ENCODE data around the gene PPIP5K2.

Gene PPIP5K2

DNA sequence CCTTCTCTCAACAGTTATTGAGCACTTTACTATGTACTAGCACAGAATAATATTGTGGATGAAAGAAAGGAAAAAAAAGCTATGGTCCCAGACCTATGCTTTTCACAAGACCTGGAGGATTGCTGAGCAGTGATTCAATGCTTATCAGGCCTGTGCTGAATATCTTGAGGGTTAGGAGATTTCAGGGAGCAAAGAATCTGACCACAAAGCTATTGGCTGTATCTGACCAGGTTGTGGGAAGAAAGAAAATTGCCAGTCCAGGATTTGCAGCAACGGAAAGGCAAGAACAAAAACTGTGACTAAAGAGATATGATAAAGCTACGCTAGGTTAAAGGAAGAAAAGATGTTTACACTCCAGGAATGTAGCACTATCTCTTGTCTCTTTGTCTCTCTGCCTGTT is 123.6 kb downstream of the PPIP5K2 start:
- Histone ChIP-seq H3K18ac (ENCODE audit: low read depth in 1 of 2, low read length in 2 of 2) (no peak overlapping the region), H2BK15ac (ENCODE audit: low read depth, poor library complexity, severe bottlenecking) (no peak overlapping the region), H2AFZ (ENCODE audit: low read depth, low read length) (no peak overlapping the region), H4K91ac (ENCODE audit: low read length) (no peak overlapping the region), H3K27ac (ENCODE audit: low read length, poor library complexity, severe bottlenecking) (no peak overlapping the region), H4K8ac (ENCODE audit: low read length) (no peak overlapping the region), H3K23ac (ENCODE audit: low read length in 2 of 2) (no peak overlapping the region), H3K79me1 (replicated peaks; ENCODE audit: low read length, poor library complexity, severe bottlenecking) (no peaks in the 10 kb centered on the region), H3K27me3 (ENCODE audit: control insufficient read depth in 1 of 2, insufficient read depth in 1 of 2, low read length in 2 of 2) (no peaks in the 10 kb centered on the region), H3K4me2 (ENCODE audit: low read length, poor library complexity, severe bottlenecking) (no peak overlapping the region), H3K4me1 (ENCODE audit: control insufficient read depth, insufficient read depth, low read depth, low read length) (no peaks in the 10 kb centered on the region), H3K14ac (ENCODE audit: low read length in 2 of 2) (no peak overlapping the region), H3K4ac (ENCODE audit: low read depth in 1 of 2, low read length in 2 of 2) (no peak overlapping the region), H2BK12ac (ENCODE audit: low read length in 2 of 2) (no peak overlapping the region), H2BK120ac (ENCODE audit: low read depth, low read length) (no peak overlapping the region), H3K36me3 (ENCODE audit: control insufficient read depth in 1 of 2, insufficient read depth in 2 of 2, low read depth in 1 of 2, low read length in 2 of 2) (no peaks in the 10 kb centered on the region), H3K9ac (ENCODE audit: low read length) (no peak overlapping the region), H3K4me3 (ENCODE audit: insufficient read depth in 1 of 2, low read depth in 1 of 2, low read length in 2 of 2) (no peak overlapping the region), H2AK5ac (ENCODE audit: low read length, severe bottlenecking) (no peak overlapping the region), H2BK5ac (ENCODE audit: low read depth, low read length, poor library complexity, severe bottlenecking) (no peak overlapping the region), H3K9me3 (ENCODE audit: control insufficient read depth, low read length) (peaks cover 8% of the 10 kb centered on the region)
- DNase-seq = no peak
- WGBS = 73% methylated on average over 2 of the region's 2 CpGs

DNA sequence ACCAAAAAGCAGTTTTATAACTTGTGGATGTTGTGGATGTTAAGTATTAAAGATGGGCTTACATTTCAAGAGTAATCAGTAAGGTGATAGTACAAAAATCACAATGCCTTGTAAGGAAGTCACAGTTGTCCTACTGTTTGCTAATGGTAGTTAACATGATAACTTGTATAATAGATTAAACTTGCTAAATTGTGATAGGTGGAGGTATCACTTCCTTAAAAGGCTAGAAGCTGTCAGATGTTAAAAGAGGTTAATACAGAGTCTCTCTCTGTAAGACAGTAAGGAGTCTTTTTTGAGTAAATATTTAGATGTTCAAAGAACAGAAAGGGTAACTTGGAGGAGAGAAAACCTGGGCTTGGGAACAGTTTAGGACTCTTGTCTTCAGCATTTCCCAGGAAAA is 124.3 kb downstream of the PPIP5K2 start:
- Histone ChIP-seq H2BK120ac (ENCODE audit: low read depth, low read length) (no peak overlapping the region), H3K23ac (ENCODE audit: low read length in 2 of 2) (no peak overlapping the region), H3K9ac (ENCODE audit: low read length) (no peak overlapping the region)

DNA sequence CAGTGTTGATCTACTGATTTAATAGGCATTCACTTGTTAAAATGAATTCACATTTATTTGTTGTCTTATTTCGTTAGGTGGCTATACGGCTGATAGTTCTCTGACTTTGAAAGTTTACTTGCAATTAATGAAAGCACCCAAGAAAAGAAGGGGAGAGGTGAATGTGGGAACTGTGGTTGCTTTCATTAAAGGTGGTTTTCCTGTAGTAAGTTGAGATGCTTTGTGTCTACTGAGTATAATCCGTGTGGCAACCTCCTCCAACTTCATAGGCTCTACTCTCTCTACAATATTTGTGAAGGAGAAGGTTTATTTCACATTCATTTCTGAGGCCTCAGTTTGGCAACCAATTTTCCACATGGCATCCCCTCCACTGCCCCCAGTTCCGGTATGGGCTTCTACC is 125.7 kb downstream of the PPIP5K2 start:
- Histone ChIP-seq H3K9me3 (ENCODE audit: control insufficient read depth, low read length) (peaks cover 3% of the 10 kb centered on the region), H3K4me1 (ENCODE audit: control insufficient read depth, insufficient read depth, low read depth, low read length) (no peaks in the 10 kb centered on the region), H2BK120ac (ENCODE audit: low read depth, low read length) (no peak overlapping the region), H3K4ac (ENCODE audit: low read depth in 1 of 2, low read length in 2 of 2) (no peak overlapping the region), H3K27ac (ENCODE audit: low read length, poor library complexity, severe bottlenecking) (no peak overlapping the region), H2BK5ac (ENCODE audit: low read depth, low read length, poor library complexity, severe bottlenecking) (no peak overlapping the region), H3K79me1 (replicated peaks; ENCODE audit: low read length, poor library complexity, severe bottlenecking) (no peaks in the 10 kb centered on the region), H2AK5ac (ENCODE audit: low read length, severe bottlenecking) (no peak overlapping the region), H3K4me3 (ENCODE audit: insufficient read depth in 1 of 2, low read depth in 1 of 2, low read length in 2 of 2) (no peak overlapping the region), H3K23ac (ENCODE audit: low read length in 2 of 2) (no peak overlapping the region), H3K27me3 (ENCODE audit: control insufficient read depth in 1 of 2, insufficient read depth in 1 of 2, low read length in 2 of 2) (no peaks in the 10 kb centered on the region), H2BK15ac (ENCODE audit: low read depth, poor library complexity, severe bottlenecking) (no peak overlapping the region), H3K4me2 (ENCODE audit: low read length, poor library complexity, severe bottlenecking) (no peak overlapping the region), H3K14ac (ENCODE audit: low read length in 2 of 2) (no peak overlapping the region), H2BK12ac (ENCODE audit: low read length in 2 of 2) (no peak overlapping the region), H4K91ac (ENCODE audit: low read length) (no peak overlapping the region), H3K9ac (ENCODE audit: low read length) (no peak overlapping the region), H3K36me3 (ENCODE audit: control insufficient read depth in 1 of 2, insufficient read depth in 2 of 2, low read depth in 1 of 2, low read length in 2 of 2) (no peaks in the 10 kb centered on the region), H3K18ac (ENCODE audit: low read depth in 1 of 2, low read length in 2 of 2) (no peak overlapping the region), H4K8ac (ENCODE audit: low read length) (no peak overlapping the region), H2AFZ (ENCODE audit: low read depth, low read length) (no peak overlapping the region)
- no peak for DNase-seq
- 99% methylated on average over 3 of the region's 4 CpGs for WGBS

More for the DNA sequence above, 124.3 kb downstream of the PPIP5K2 start:
- Histone ChIP-seq H2BK12ac (ENCODE audit: low read length in 2 of 2) (no peak overlapping the region), H3K4me3 (ENCODE audit: insufficient read depth in 1 of 2, low read depth in 1 of 2, low read length in 2 of 2) (no peak overlapping the region), H3K4me2 (ENCODE audit: low read length, poor library complexity, severe bottlenecking) (no peak overlapping the region), H3K27me3 (ENCODE audit: control insufficient read depth in 1 of 2, insufficient read depth in 1 of 2, low read length in 2 of 2) (no peaks in the 10 kb centered on the region), H2AK5ac (ENCODE audit: low read length, severe bottlenecking) (no peak overlapping the region), H2BK15ac (ENCODE audit: low read depth, poor library complexity, severe bottlenecking) (no peak overlapping the region), H3K14ac (ENCODE audit: low read length in 2 of 2) (no peak overlapping the region), H2BK5ac (ENCODE audit: low read depth, low read length, poor library complexity, severe bottlenecking) (no peak overlapping the region), H4K8ac (ENCODE audit: low read length) (no peak overlapping the region), H3K79me1 (replicated peaks; ENCODE audit: low read length, poor library complexity, severe bottlenecking) (no peaks in the 10 kb centered on the region), H3K9me3 (ENCODE audit: control insufficient read depth, low read length) (peaks cover 3% of the 10 kb centered on the region), H3K4ac (ENCODE audit: low read depth in 1 of 2, low read length in 2 of 2) (no peak overlapping the region), H3K4me1 (ENCODE audit: control insufficient read depth, insufficient read depth, low read depth, low read length) (no peaks in the 10 kb centered on the region), H4K91ac (ENCODE audit: low read length) (no peak overlapping the region), H2AFZ (ENCODE audit: low read depth, low read length) (no peak overlapping the region), H3K27ac (ENCODE audit: low read length, poor library complexity, severe bottlenecking) (no peak overlapping the region), H3K18ac (ENCODE audit: low read depth in 1 of 2, low read length in 2 of 2) (no peak overlapping the region), H3K36me3 (ENCODE audit: control insufficient read depth in 1 of 2, insufficient read depth in 2 of 2, low read depth in 1 of 2, low read length in 2 of 2) (no peaks in the 10 kb centered on the region)
- no peak for DNase-seq

DNA sequence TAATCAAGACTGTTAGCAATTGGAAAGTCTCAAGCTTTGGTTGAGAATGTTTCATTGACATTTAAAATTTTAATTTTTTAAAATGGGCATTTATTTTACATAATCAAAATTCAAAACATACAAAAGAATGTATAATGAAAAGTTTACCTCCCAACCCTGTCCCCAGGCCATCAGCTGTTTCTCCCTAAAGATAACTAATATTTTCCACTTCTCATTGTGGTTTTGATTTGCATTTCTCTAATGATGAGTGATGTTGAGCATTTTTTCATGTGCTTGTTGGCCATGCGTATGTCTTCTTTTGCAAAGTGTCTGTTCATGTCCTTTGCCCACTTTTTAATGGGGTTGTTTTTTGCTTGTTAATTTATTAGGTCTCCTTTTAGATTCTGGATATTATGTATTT is 127.0 kb downstream of the PPIP5K2 start:
- H4K91ac ChIP-seq (ENCODE audit: low read length) = no peak overlapping the region
- H3K4me1 ChIP-seq (ENCODE audit: control insufficient read depth, insufficient read depth, low read depth, low read length) = no peaks in the 10 kb centered on the region
- no peak overlapping the region for H3K4ac ChIP-seq (ENCODE audit: low read depth in 1 of 2, low read length in 2 of 2)
- no peak for DNase-seq
- no peak overlapping the region for H3K4me2 ChIP-seq (ENCODE audit: low read length, poor library complexity, severe bottlenecking)
- H3K27me3 ChIP-seq (ENCODE audit: control insufficient read depth in 1 of 2, insufficient read depth in 1 of 2, low read length in 2 of 2) = no peaks in the 10 kb centered on the region
- H2BK5ac ChIP-seq (ENCODE audit: low read depth, low read length, poor library complexity, severe bottlenecking) = no peak overlapping the region
- no peak overlapping the region for H3K18ac ChIP-seq (ENCODE audit: low read depth in 1 of 2, low read length in 2 of 2)
- H3K27ac ChIP-seq (ENCODE audit: low read length, poor library complexity, severe bottlenecking) = no peak overlapping the region
- H2AFZ ChIP-seq (ENCODE audit: low read depth, low read length) = no peak overlapping the region
- H2AK5ac ChIP-seq (ENCODE audit: low read length, severe bottlenecking) = no peak overlapping the region
- H3K9me3 ChIP-seq (ENCODE audit: control insufficient read depth, low read length) = peaks cover 1% of the 10 kb centered on the region
- H2BK15ac ChIP-seq (ENCODE audit: low read depth, poor library complexity, severe bottlenecking) = no peak overlapping the region
- no peak overlapping the region for H2BK120ac ChIP-seq (ENCODE audit: low read depth, low read length)
- no peaks in the 10 kb centered on the region for H3K36me3 ChIP-seq (ENCODE audit: control insufficient read depth in 1 of 2, insufficient read depth in 2 of 2, low read depth in 1 of 2, low read length in 2 of 2)
- H2BK12ac ChIP-seq (ENCODE audit: low read length in 2 of 2) = no peak overlapping the region
- no peak overlapping the region for H3K23ac ChIP-seq (ENCODE audit: low read length in 2 of 2)
- no peaks in the 10 kb centered on the region for H3K79me1 ChIP-seq (replicated peaks; ENCODE audit: low read length, poor library complexity, severe bottlenecking)
- WGBS = 98% methylated on average over 1 of the region's 1 CpG
- no peak overlapping the region for H3K4me3 ChIP-seq (ENCODE audit: insufficient read depth in 1 of 2, low read depth in 1 of 2, low read length in 2 of 2)
- no peak overlapping the region for H3K14ac ChIP-seq (ENCODE audit: low read length in 2 of 2)
- no peak overlapping the region for H4K8ac ChIP-seq (ENCODE audit: low read length)
- no peak overlapping the region for H3K9ac ChIP-seq (ENCODE audit: low read length)
